Loucy (cell line): ENCODE data around the gene CCDC92.

Source experiments
- EZH2phosphoT487 ChIP-seq: fragments of 200-600 bp; IDR thresholded peaks from 2 replicates; pipeline ENCODE4 v1.6.1; 2018; ENCODE audit warnings: antibody characterized with exemption, mild to moderate bottlenecking, moderate library complexity, borderline replicate concordance
- TF ChIP-seq, protein P1 (sequence below): fragments of 200-600 bp; sonication (generic); conservative IDR thresholded peaks from 2 replicates; pipeline ENCODE4 v1.5.1; 2014; ENCODE audit warnings: mild to moderate bottlenecking, antibody characterized with exemption, low read length

DNA sequence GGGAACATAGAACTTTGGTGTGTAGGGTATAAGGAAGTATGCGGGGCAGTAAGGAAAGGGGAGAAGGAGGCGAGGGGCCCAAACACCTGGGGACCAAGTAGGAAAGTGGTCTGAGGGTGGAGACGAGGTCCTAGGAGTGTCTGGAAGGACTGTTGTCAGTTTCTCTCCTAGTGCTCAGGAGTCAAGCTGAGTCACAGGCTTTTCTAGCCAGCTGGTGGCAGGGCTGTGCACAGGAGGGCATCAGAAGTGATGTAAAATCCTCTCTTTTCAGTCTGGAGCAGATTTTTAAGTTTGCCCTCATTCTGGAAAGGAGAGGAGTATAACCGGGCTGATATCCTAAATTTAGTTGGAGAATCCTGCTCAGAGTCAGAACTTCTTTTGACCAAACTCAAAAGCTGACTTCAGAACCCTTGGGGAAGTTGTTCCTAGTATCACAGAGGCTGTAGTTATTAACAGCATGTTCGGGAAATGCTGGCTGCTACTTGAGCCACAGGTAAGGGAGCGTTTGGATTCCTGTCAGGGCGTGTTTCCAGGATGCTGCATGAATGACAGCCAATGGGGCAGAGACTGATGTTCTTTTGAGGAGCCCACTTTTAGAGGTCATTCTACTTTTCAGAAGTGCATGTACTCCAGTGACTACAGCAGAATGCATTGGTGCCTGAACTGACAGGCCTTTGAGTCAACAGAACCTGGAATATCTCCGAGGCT lies 19.6 kb upstream of the CCDC92 start:
- TF ChIP-seq, protein P1, sequence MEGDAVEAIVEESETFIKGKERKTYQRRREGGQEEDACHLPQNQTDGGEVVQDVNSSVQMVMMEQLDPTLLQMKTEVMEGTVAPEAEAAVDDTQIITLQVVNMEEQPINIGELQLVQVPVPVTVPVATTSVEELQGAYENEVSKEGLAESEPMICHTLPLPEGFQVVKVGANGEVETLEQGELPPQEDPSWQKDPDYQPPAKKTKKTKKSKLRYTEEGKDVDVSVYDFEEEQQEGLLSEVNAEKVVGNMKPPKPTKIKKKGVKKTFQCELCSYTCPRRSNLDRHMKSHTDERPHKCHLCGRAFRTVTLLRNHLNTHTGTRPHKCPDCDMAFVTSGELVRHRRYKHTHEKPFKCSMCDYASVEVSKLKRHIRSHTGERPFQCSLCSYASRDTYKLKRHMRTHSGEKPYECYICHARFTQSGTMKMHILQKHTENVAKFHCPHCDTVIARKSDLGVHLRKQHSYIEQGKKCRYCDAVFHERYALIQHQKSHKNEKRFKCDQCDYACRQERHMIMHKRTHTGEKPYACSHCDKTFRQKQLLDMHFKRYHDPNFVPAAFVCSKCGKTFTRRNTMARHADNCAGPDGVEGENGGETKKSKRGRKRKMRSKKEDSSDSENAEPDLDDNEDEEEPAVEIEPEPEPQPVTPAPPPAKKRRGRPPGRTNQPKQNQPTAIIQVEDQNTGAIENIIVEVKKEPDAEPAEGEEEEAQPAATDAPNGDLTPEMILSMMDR = no peak
- no peak for TF ChIP-seq EZH2phosphoT487
